Stimulated activated CD8-positive, alpha-beta memory T cell treated with anti-CD3 and anti-CD28 coated beads, Interleukin-12 subunit alpha, Interleukin-12 subunit beta, amount 100 ng/mL, for 4 hours (primary cell): ENCODE results near the gene ECSIT.

Experiments used
- DNase-seq: peaks from one replicate; pipeline ENCODE4 v3.0.0-alpha.2; 2020; ENCODE audit warnings: low read depth

ECSIT gene

GRCh38 chr19:11499890-11500420, 29.0 kb downstream of the ECSIT start:
- no peak for DNase-seq

- DNase-seq, result no peak
Observed at GRCh38 chr19:11499220-11499726, 29.7 kb downstream of the ECSIT start.

- DNase-seq, result peak; percentile 27
Observed at GRCh38 chr19:11496391-11497163, 32.4 kb downstream of the ECSIT start.

GRCh38 chr19:11495885-11496284, 33.0 kb downstream of the ECSIT start:
- DNase-seq, result no peak

GRCh38 chr19:11495481-11495880, 33.5 kb downstream of the ECSIT start:
- no peak for DNase-seq

GRCh38 chr19:11494634-11495285, 34.2 kb downstream of the ECSIT start:
- DNase-seq, result no peak

- DNase-seq, result no peak
Observed at GRCh38 chr19:11489378-11489777, 39.6 kb downstream of the ECSIT start.

GRCh38 chr19:11486661-11487503, 42.1 kb downstream of the ECSIT start:
- no peak for DNase-seq

GRCh38 chr19:11485245-11485837, 43.6 kb downstream of the ECSIT start:
- no peak for DNase-seq

- DNase-seq, result no peak
Observed at GRCh38 chr19:11483366-11484111, 45.4 kb downstream of the ECSIT start.

GRCh38 chr19:11482384-11483050, 46.4 kb downstream of the ECSIT start:
- peak; percentile 61 for DNase-seq

- DNase-seq, result peak; percentile 45
Observed at GRCh38 chr19:11481534-11482383, 47.2 kb downstream of the ECSIT start.

GRCh38 chr19:11480715-11481533, 48.0 kb downstream of the ECSIT start, which contains the start of gene ELAVL3:
TSS of gene ELAVL3 (minus strand) at chr19:11481046. CDS start at chr19:11480608, 438 bp downstream.
- no peak for DNase-seq

- DNase-seq, result no peak
Observed at GRCh38 chr19:11479898-11480714, 48.8 kb downstream of the ECSIT start.

- DNase-seq, result no peak
Observed at GRCh38 chr19:11479090-11479897, 49.6 kb downstream of the ECSIT start.

GRCh38 chr19:11478167-11479089, 50.5 kb downstream of the ECSIT start:
- no peak for DNase-seq
